SK-N-SH (cell line): Measurements from ENCODE around the gene RBM28. TPM values are rescaled to one million over a fixed set of nuclear protein-coding genes. Genes with fewer than 3 reads are reported as not detected.

Experiments
- CTCF ChIA-PET: fragments of 300-600, 350-600 bp; formaldehyde crosslinking; extraction: SDS; loops from one replicate; lab custom pipeline; 2021; lab: Yijun Ruan, JAX
- POLR2A ChIA-PET: fragments of 350-600 bp; sonication (Branson Sonifier 250); formaldehyde crosslinking; extraction: SDS; loops from one replicate; lab custom pipeline; 2020; ENCODE audit warnings: antibody characterized with exemption, inconsistent platforms; lab: Yijun Ruan, JAX
- DNase-seq: peaks from one replicate; pipeline ENCODE4 v3.0.0; 2012
- H2AFZ ChIP-seq: fragments of 200-600 bp; sonication (generic); 2 replicates; pipeline ENCODE4 v1.8.1; 2016; ENCODE audit warnings: antibody characterized with exemption, mild to moderate bottlenecking, low read depth
- H3F3A ChIP-seq: fragments of 200-600 bp; sonication (generic); replicated peaks from 2 replicates; pipeline ENCODE3; 2016; ENCODE audit warnings: antibody characterized with exemption, mild to moderate bottlenecking; ENCODE audit not compliant: insufficient read depth
- H3K27ac ChIP-seq, 2 experiments: fragments of 200-500 bp in 1 of 2; fragments of 200-600 bp in 1 of 2; sonication (Bioruptor generic) in 1 of 2; sonication (generic), shearing (Covaris generic) in 1 of 2; 2 replicates each; pipeline versions ENCODE4 v1.5.1 to v1.6.1; 2014 to 2016; ENCODE audit warnings: low read depth in 2 of 2, inconsistent platforms in 1 of 2, low read length in 1 of 2, mild to moderate bottlenecking in 1 of 2, mixed read lengths in 1 of 2
- H3K27me3 ChIP-seq: fragments of 200-600 bp; sonication (generic), shearing (Covaris generic); 2 replicates; pipeline ENCODE4 v1.6.1; 2016; ENCODE audit warnings: mixed run types; ENCODE audit not compliant: insufficient read depth
- H3K36me3 ChIP-seq, 2 experiments: fragments of 200-500 bp in 1 of 2; fragments of 200-600 bp in 1 of 2; sonication (Bioruptor generic) in 1 of 2; sonication (generic) in 1 of 2; replicated peaks in 1 of 2; 2 replicates each; pipeline versions ENCODE3 to v1.5.1; 2014 to 2016; ENCODE audit warnings: low read length in 1 of 2, mild to moderate bottlenecking in 1 of 2; ENCODE audit not compliant: insufficient read depth in 2 of 2, control insufficient read depth in 1 of 2
- H3K4me1 ChIP-seq, 2 experiments: fragments of 200-500 bp in 1 of 2; fragments of 200-600 bp in 1 of 2; sonication (Bioruptor generic) in 1 of 2; sonication (generic), shearing (Covaris generic) in 1 of 2; 2 replicates each; pipeline versions ENCODE4 v1.5.1 to v1.6.1; 2014 to 2016; ENCODE audit warnings: low read depth in 1 of 2, low read length in 1 of 2, mixed run types in 1 of 2; ENCODE audit not compliant: insufficient read depth in 2 of 2, control insufficient read depth in 1 of 2
- H3K4me2 ChIP-seq: fragments of 200-600 bp; sonication (generic), shearing (Covaris generic); 2 replicates; pipeline ENCODE4 v1.6.1; 2017; ENCODE audit warnings: mixed run types
- H3K4me3 ChIP-seq, 2 experiments: fragments of 200-500 bp in 1 of 2; fragments of 200-600 bp in 1 of 2; sonication (Bioruptor generic) in 1 of 2; sonication (generic), shearing (Covaris generic) in 1 of 2; 2 replicates each; pipeline versions ENCODE4 v1.5.1 to v1.8.1; 2014 to 2016; ENCODE audit warnings: low read depth in 2 of 2, inconsistent platforms in 1 of 2, low read length in 1 of 2, mild to moderate bottlenecking in 1 of 2, mixed read lengths in 1 of 2, moderate library complexity in 1 of 2
- H3K79me2 ChIP-seq: fragments of 200-600 bp; sonication (generic); 2 replicates; pipeline ENCODE4 v1.8.1; 2017; ENCODE audit warnings: mild to moderate bottlenecking; ENCODE audit not compliant: insufficient read depth
- H3K9ac ChIP-seq: fragments of 200-600 bp; sonication (generic); 2 replicates; pipeline ENCODE4 v1.6.1; 2017; ENCODE audit warnings: mixed run types
- H3K9me2 ChIP-seq: fragments of 200-600 bp; sonication (generic); 2 replicates; pipeline ENCODE4 v1.6.1; 2017; ENCODE audit warnings: mixed run types
- H3K9me3 ChIP-seq: fragments of 200-600 bp; sonication (generic); 2 replicates; pipeline ENCODE4 v1.6.1; 2017; ENCODE audit warnings: mixed run types, mild to moderate bottlenecking, moderate library complexity
- H4K20me1 ChIP-seq: fragments of 200-600 bp; sonication (generic); 2 replicates; pipeline ENCODE4 v1.6.1; 2017; ENCODE audit warnings: mild to moderate bottlenecking, mixed run types; ENCODE audit not compliant: insufficient read depth
- EP300 ChIP-seq, 2 experiments: IDR thresholded peaks; 2 replicates each; pipeline versions ENCODE4 v1.4.0 to v1.6.1; 2012; ENCODE audit warnings: borderline replicate concordance in 1 of 2, low read depth in 1 of 2, low read length in 1 of 2
- FOXM1 ChIP-seq: IDR thresholded peaks from 2 replicates; pipeline ENCODE4 v1.4.0; 2012; ENCODE audit warnings: low read depth, mild to moderate bottlenecking
- GABPA ChIP-seq: IDR thresholded peaks from 2 replicates; pipeline ENCODE4 v1.4.0; 2012; ENCODE audit warnings: low read depth, mild to moderate bottlenecking
- JUND ChIP-seq: IDR thresholded peaks from 2 replicates; pipeline ENCODE4 v1.4.0; 2012
- MEF2A ChIP-seq: IDR thresholded peaks from 2 replicates; pipeline ENCODE4 v1.4.0; 2012; ENCODE audit warnings: low read depth, borderline replicate concordance
- MXI1 ChIP-seq: IDR thresholded peaks from 2 replicates; pipeline ENCODE4 v1.6.1; 2012; ENCODE audit warnings: mild to moderate bottlenecking, low read depth, low read length, improper control_type of control experiment
- NFIC ChIP-seq: IDR thresholded peaks from 2 replicates; pipeline ENCODE4 v1.4.0; 2012; ENCODE audit warnings: borderline replicate concordance
- POLR2AphosphoS5 ChIP-seq: IDR thresholded peaks from 2 replicates; pipeline ENCODE4 v1.6.1; 2012; ENCODE audit warnings: low read depth, low read length
- RAD21 ChIP-seq: IDR thresholded peaks from 2 replicates; pipeline ENCODE4 v1.6.1; 2012; ENCODE audit warnings: mild to moderate bottlenecking, low read length
- RCOR1 ChIP-seq: fragments of 150-350 bp; IDR thresholded peaks from 2 replicates; pipeline ENCODE4 v1.6.1; 2017; ENCODE audit warnings: antibody characterized with exemption, low read length
- RFX5 ChIP-seq: IDR thresholded peaks from 2 replicates; pipeline ENCODE4 v1.6.1; 2012; ENCODE audit warnings: mild to moderate bottlenecking, improper control_type of control experiment, low read length
- SIN3A ChIP-seq: IDR thresholded peaks from 2 replicates; pipeline ENCODE4 v1.6.1; 2012; ENCODE audit warnings: low read depth, mild to moderate bottlenecking, low read length, moderate library complexity, borderline replicate concordance
- YY1 ChIP-seq: IDR thresholded peaks from 2 replicates; pipeline ENCODE4 v1.4.0; 2012; ENCODE audit warnings: low read depth, mild to moderate bottlenecking
- WGBS: methylation state at CpG from one replicate; pipeline ENCODE4 v1.1.6; 2017; ENCODE audit warnings: low lambda C conversion rate; 5-methylcytosine and 5-hydroxymethylcytosine counted together
- polyA plus RNA-seq, 3 experiments: library from polyadenylated mRNA; depleted of rRNA; stranded (reverse); fragments of >200 nt; gene quantifications; 2 replicates each; pipeline ENCODE4 v1.2.3, GENCODE V29; 2012
- TF ChIP-seq, protein P1 (sequence below): IDR thresholded peaks from 2 replicates; pipeline ENCODE4; 2012
- TF ChIP-seq, protein P2 (sequence below): IDR thresholded peaks from 2 replicates; pipeline ENCODE4 v1.4.0; 2012; ENCODE audit warnings: low read depth

RBM28 gene
- polyA plus RNA-seq, 1 of the 3 experiments (the other 2 are of a cell fraction), result 29.1 TPM

DNA sequence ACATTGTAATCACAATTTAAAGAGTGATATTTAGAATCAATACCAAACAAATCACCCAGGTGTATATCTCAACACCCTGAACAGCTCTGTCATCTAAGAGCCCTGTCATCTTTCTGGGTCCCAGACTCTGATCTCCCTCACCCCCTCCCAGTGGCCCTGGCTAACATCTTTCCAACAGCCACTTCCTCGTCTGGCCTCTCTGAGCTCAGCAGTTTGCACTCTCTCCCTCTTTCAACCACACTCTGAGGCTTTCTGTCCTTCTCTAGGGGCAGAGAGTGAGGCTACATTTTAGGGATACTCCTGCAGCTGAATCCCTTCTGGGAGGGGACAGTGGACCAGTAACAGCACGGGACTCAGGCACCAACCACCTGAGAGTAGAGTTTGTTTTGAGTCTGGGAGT is 34.9 kb upstream of the RBM28 start:
- Histone ChIP-seq H3K4me2 (no peak overlapping the region), H3K79me2 (no peaks in the 10 kb centered on the region), H3K36me3 (no peaks in the 10 kb centered on the region), H4K20me1 (no peaks in the 10 kb centered on the region), H3K27me3 (peaks cover 9% of the 10 kb centered on the region; the same call in 1 of the 2 replicates), H3K9ac (no peak overlapping the region), H3K27ac (peak overlapping the region in 1 of 2 experiments; percentile 64; a peak in 2 of 4 replicates), H3K4me3 (no peak overlapping the region), H3K4me1 (peaks cover 0 to 25% of the 10 kb centered on the region in 2 experiments; a peak in 1 of 4 replicates), H3K9me3 (no peaks in the 10 kb centered on the region), H2AFZ (no peak overlapping the region), H3K9me2 (no peaks in the 10 kb centered on the region), H3F3A (peaks cover 3% of the 10 kb centered on the region)
- WGBS, result 43% methylated on average over 2 of the region's 2 CpGs
- TF ChIP-seq POLR2AphosphoS5 (no peak), YY1 (no peak), EP300 (IDR thresholded peaks at IDR 0.05; ENCODE audit: borderline replicate concordance in 1 of 2, low read depth in 1 of 2, low read length in 1 of 2) (no peak), SIN3A (no peak), MEF2A (no peak), RAD21 (no peak)
- POLR2A ChIA-PET, result interaction anchor here (0.5 to 1.6 kb wide), 5 partner anchors 8 to 36 kb away, joined by 3 to 6 read pairs (median 3); no protein-coding TSS in a partner anchor
- CTCF ChIA-PET, result interaction anchor here (0.6 to 50.3 kb wide), 6 partner anchors 10 to 1703 kb away, joined by 3 to 1901 read pairs (median 282); partner anchors contain the start of genes IMPDH1, PRRT4 and RBM28
- peak; percentile 59 for DNase-seq

DNA sequence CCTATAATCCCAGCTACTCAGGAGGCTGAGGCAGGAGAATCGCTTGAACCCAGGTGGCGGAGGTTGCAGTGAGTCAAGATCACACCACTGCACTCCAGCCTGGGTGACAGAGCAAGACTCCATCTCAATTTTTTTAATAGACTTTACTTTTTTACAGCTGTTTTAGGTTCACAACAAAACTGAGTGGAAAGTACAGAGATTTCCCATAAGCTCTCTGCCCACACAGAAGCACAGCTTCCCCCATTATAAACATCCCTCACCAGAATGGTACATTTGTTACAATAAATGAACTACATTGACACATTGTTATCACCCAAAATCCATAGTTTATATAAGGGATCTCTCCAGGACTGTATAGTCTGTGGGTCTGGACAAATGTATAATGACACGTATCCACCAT is 32.4 kb upstream of the RBM28 start:
- H3K9me2 ChIP-seq, result no peaks in the 10 kb centered on the region
- no peak overlapping the region for H3K27ac ChIP-seq
- no peaks in the 10 kb centered on the region for H3K36me3 ChIP-seq
- TF ChIP-seq NFIC (no peak), JUND (no peak), EP300 (IDR thresholded peaks at IDR 0.05; ENCODE audit: borderline replicate concordance in 1 of 2, low read depth in 1 of 2, low read length in 1 of 2) (no peak), YY1 (no peak), RCOR1 (no peak), MEF2A (no peak), MXI1 (no peak), GABPA (no peak), RFX5 (no peak), FOXM1 (no peak), SIN3A (no peak), POLR2AphosphoS5 (no peak)
- TF ChIP-seq, protein P1, sequence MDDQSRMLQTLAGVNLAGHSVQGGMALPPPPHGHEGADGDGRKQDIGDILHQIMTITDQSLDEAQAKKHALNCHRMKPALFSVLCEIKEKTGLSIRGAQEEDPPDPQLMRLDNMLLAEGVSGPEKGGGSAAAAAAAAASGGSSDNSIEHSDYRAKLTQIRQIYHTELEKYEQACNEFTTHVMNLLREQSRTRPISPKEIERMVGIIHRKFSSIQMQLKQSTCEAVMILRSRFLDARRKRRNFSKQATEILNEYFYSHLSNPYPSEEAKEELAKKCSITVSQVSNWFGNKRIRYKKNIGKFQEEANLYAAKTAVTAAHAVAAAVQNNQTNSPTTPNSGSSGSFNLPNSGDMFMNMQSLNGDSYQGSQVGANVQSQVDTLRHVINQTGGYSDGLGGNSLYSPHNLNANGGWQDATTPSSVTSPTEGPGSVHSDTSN, result no peak
- TF ChIP-seq, protein P2, sequence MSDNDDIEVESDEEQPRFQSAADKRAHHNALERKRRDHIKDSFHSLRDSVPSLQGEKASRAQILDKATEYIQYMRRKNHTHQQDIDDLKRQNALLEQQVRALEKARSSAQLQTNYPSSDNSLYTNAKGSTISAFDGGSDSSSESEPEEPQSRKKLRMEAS, result no peak
- H3K27me3 ChIP-seq, result peaks cover 13% of the 10 kb centered on the region; the same call in 1 of the 2 replicates
- H3F3A ChIP-seq, result peaks cover 3% of the 10 kb centered on the region
- H3K4me1 ChIP-seq, result peaks cover 0 to 15% of the 10 kb centered on the region in 2 experiments; a peak in 1 of 4 replicates
- H2AFZ ChIP-seq, result no peak overlapping the region
- H3K4me3 ChIP-seq, result no peak overlapping the region
- H4K20me1 ChIP-seq, result no peaks in the 10 kb centered on the region
- no peaks in the 10 kb centered on the region for H3K9me3 ChIP-seq
- no peak overlapping the region for H3K4me2 ChIP-seq
- DNase-seq, result no peak
- WGBS, result 83% methylated on average over 3 of the region's 3 CpGs
- CTCF ChIA-PET, result interaction anchor here (1.1 to 50.3 kb wide), 5 partner anchors 13 to 85 kb away, joined by 3 to 1901 read pairs (median 493); partner anchors contain the start of genes IMPDH1, PRRT4 and RBM28
- no peak overlapping the region for H3K9ac ChIP-seq
- POLR2A ChIA-PET, result interaction anchor here (0.7 kb wide), 1 partner anchor 15 kb away, joined by 5 read pairs; no protein-coding TSS in a partner anchor
- H3K79me2 ChIP-seq, result no peaks in the 10 kb centered on the region
